IMR-90 (cell line): Measurements from ENCODE around the gene SIM1. TPM values are rescaled to one million over a fixed set of nuclear protein-coding genes. Genes with fewer than 3 reads are reported as not detected.

Experiments used
- ATAC-seq: fragments of 200-7000 bp; cut with Tn5 transposase; 2 replicates; pipeline ENCODE4 v1.9.1; 2020; ENCODE audit warnings: low read depth, mild to moderate bottlenecking, moderate library complexity
- BruUV-seq: library from RNA; stranded (reverse); fragments of 400-500 nt; replicated peaks from 2 replicates; lab custom pipeline; 2021; lab: Mats Ljungman, UMichigan
- CTCF ChIA-PET: fragments of 300-600 bp; formaldehyde crosslinking; extraction: SDS; loops from one replicate; lab custom pipeline; 2021; ENCODE audit warnings: antibody characterized with exemption; lab: Yijun Ruan, JAX
- POLR2A ChIA-PET: fragments of 300-600 bp; sonication (Branson Sonifier 250); formaldehyde crosslinking; loops from one replicate; lab custom pipeline; 2022; ENCODE audit warnings: antibody characterized with exemption; ENCODE audit not compliant: unreplicated experiment; lab: Charles Lee
- DNase-seq: peaks from one replicate; pipeline ENCODE4 v3.0.0; 2013
- H2AFZ ChIP-seq: replicated peaks from 2 replicates; pipeline ENCODE3; 2013; ENCODE audit warnings: low read length, mild to moderate bottlenecking; ENCODE audit not compliant: poor library complexity
- H2AK5ac ChIP-seq: 2 replicates; pipeline ENCODE4 v1.6.1; 2013; ENCODE audit warnings: low read depth, low read length, inconsistent platforms
- H2AK9ac ChIP-seq: replicated peaks from 2 replicates; pipeline ENCODE3; 2013; ENCODE audit warnings: mild to moderate bottlenecking, low read depth, low read length, moderate library complexity; ENCODE audit not compliant: poor library complexity
- H2BK120ac ChIP-seq: 2 replicates; pipeline ENCODE4 v1.6.1; 2013; ENCODE audit warnings: low read depth, low read length, inconsistent platforms
- H2BK15ac ChIP-seq: 3 replicates; pipeline ENCODE4 v1.6.1; 2013; ENCODE audit warnings: low read depth, low read length, inconsistent platforms
- H2BK20ac ChIP-seq: 2 replicates; pipeline ENCODE4 v1.6.1; 2013; ENCODE audit warnings: low read depth, mild to moderate bottlenecking, inconsistent platforms, low read length, moderate library complexity
- H2BK5ac ChIP-seq: 2 replicates; pipeline ENCODE4 v1.6.1; 2013; ENCODE audit warnings: mild to moderate bottlenecking, low read depth, low read length, inconsistent platforms; ENCODE audit not compliant: poor library complexity, severe bottlenecking
- H3K14ac ChIP-seq: replicated peaks from 2 replicates; pipeline ENCODE4 v1.6.1; 2013; ENCODE audit warnings: low read depth, low read length, inconsistent platforms
- H3K18ac ChIP-seq: 2 replicates; pipeline ENCODE4 v1.6.1; 2013; ENCODE audit warnings: low read depth, low read length, control low read depth
- H3K23ac ChIP-seq: 2 replicates; pipeline ENCODE4 v1.6.1; 2013; ENCODE audit warnings: low read depth, low read length, inconsistent platforms
- H3K27ac ChIP-seq: 2 replicates; pipeline ENCODE4 v1.5.1; 2013; ENCODE audit warnings: mild to moderate bottlenecking, control low read depth, low read length; ENCODE audit not compliant: insufficient read depth
- H3K27me3 ChIP-seq: 2 replicates; pipeline ENCODE4 v1.6.1; 2013; ENCODE audit warnings: low read length; ENCODE audit not compliant: control insufficient read depth, insufficient read depth
- H3K36me3 ChIP-seq: 2 replicates; pipeline ENCODE4 v1.6.1; 2013; ENCODE audit warnings: low read length, mixed read lengths; ENCODE audit not compliant: control insufficient read depth, insufficient read depth
- H3K4ac ChIP-seq: 2 replicates; pipeline ENCODE4 v1.6.1; 2013; ENCODE audit warnings: low read depth, low read length, inconsistent platforms
- H3K4me1 ChIP-seq: 2 replicates; pipeline ENCODE4 v1.6.1; 2013; ENCODE audit warnings: low read length, mixed read lengths; ENCODE audit not compliant: control insufficient read depth, insufficient read depth
- H3K4me2 ChIP-seq: 2 replicates; pipeline ENCODE4 v1.6.1; 2013; ENCODE audit warnings: low read depth, mild to moderate bottlenecking, control low read depth, low read length, moderate library complexity
- H3K4me3 ChIP-seq: 2 replicates; pipeline ENCODE4 v1.5.1; 2013; ENCODE audit warnings: low read depth, mild to moderate bottlenecking, control low read depth, low read length, moderate library complexity; ENCODE audit not compliant: insufficient read depth
- H3K56ac ChIP-seq: 2 replicates; pipeline ENCODE4 v1.6.1; 2013; ENCODE audit warnings: low read length, inconsistent platforms; ENCODE audit not compliant: insufficient read depth; ENCODE audit errors: extremely low read depth
- H3K79me1 ChIP-seq, 2 experiments: 2 replicates each; pipeline ENCODE4 v1.6.1; 2013; ENCODE audit warnings: low read length in 2 of 2, inconsistent platforms in 1 of 2, low read depth in 1 of 2
- H3K9ac ChIP-seq: 2 replicates; pipeline ENCODE4 v1.6.1; 2013; ENCODE audit warnings: low read depth, low read length, control low read depth
- H3K9me1 ChIP-seq: 2 replicates; pipeline ENCODE4 v1.6.1; 2013; ENCODE audit warnings: low read length, inconsistent platforms; ENCODE audit not compliant: insufficient read depth
- H3K9me3 ChIP-seq: 2 replicates; pipeline ENCODE4 v1.6.1; 2013; ENCODE audit warnings: low read length; ENCODE audit not compliant: control insufficient read depth, insufficient read depth
- H4K20me1 ChIP-seq: 2 replicates; pipeline ENCODE4 v1.6.1; 2013; ENCODE audit warnings: low read length, inconsistent platforms; ENCODE audit not compliant: insufficient read depth
- H4K5ac ChIP-seq: 2 replicates; pipeline ENCODE4 v1.6.1; 2013; ENCODE audit warnings: mild to moderate bottlenecking, low read depth, low read length, control low read depth
- H4K8ac ChIP-seq, 2 experiments: 2 replicates each; pipeline ENCODE4 v1.6.1; 2013; ENCODE audit warnings: low read depth in 2 of 2, low read length in 2 of 2, control low read depth in 1 of 2, inconsistent platforms in 1 of 2
- H4K91ac ChIP-seq: 2 replicates; pipeline ENCODE4 v1.6.1; 2013; ENCODE audit warnings: low read depth, low read length, inconsistent platforms; ENCODE audit not compliant: insufficient read depth
- CEBPB ChIP-seq: IDR thresholded peaks from 2 replicates; pipeline ENCODE4 v1.6.1; 2012; ENCODE audit warnings: low read depth, low read length, improper control_type of control experiment
- CHD1 ChIP-seq: IDR thresholded peaks from 2 replicates; pipeline ENCODE4 v1.6.1; 2012; ENCODE audit warnings: low read depth, low read length, improper control_type of control experiment
- CTCF ChIP-seq: conservative IDR thresholded peaks from 2 replicates; pipeline ENCODE4 v1.5.1; 2012; ENCODE audit warnings: mild to moderate bottlenecking, low read depth, low read length, improper control_type of control experiment
- ELK1 ChIP-seq: fragments of 150-350 bp; IDR thresholded peaks from 2 replicates; pipeline ENCODE4 v1.6.1; 2016; ENCODE audit warnings: low read depth, mild to moderate bottlenecking, low read length, moderate library complexity, borderline replicate concordance
- FOS ChIP-seq: fragments of 150-350 bp; IDR thresholded peaks from 2 replicates; pipeline ENCODE4 v1.6.1; 2016; ENCODE audit warnings: low read depth, low read length
- MAFK ChIP-seq: IDR thresholded peaks from 2 replicates; pipeline ENCODE4 v1.6.1; 2012; ENCODE audit warnings: low read depth, low read length, improper control_type of control experiment
- MXI1 ChIP-seq: IDR thresholded peaks from 2 replicates; pipeline ENCODE4 v1.6.1; 2012; ENCODE audit warnings: low read depth, mild to moderate bottlenecking, low read length, moderate library complexity, borderline replicate concordance
- NFE2L2 ChIP-seq: fragments of 150-350 bp; IDR thresholded peaks from 2 replicates; pipeline ENCODE4 v1.6.1; 2016; ENCODE audit warnings: low read depth, mild to moderate bottlenecking, low read length
- RAD21 ChIP-seq: IDR thresholded peaks from 2 replicates; pipeline ENCODE4 v1.6.1; 2012; ENCODE audit warnings: low read length, improper control_type of control experiment
- RCOR1 ChIP-seq: IDR thresholded peaks from 2 replicates; pipeline ENCODE4 v1.6.1; 2012; ENCODE audit warnings: mild to moderate bottlenecking, low read length, improper control_type of control experiment; ENCODE audit not compliant: insufficient replicate concordance
- RFX5 ChIP-seq: IDR thresholded peaks from 2 replicates; pipeline ENCODE4 v1.8.0; 2012; ENCODE audit warnings: low read depth, mild to moderate bottlenecking, low read length, moderate library complexity
- SMC3 ChIP-seq: fragments of 150-350 bp; IDR thresholded peaks from 2 replicates; pipeline ENCODE4 v1.6.1; 2016; ENCODE audit warnings: low read depth, mild to moderate bottlenecking, antibody characterized with exemption, low read length, moderate library complexity
- USF2 ChIP-seq: fragments of 150-350 bp; IDR thresholded peaks from 2 replicates; pipeline ENCODE4 v1.6.1; 2017; ENCODE audit warnings: mild to moderate bottlenecking, antibody characterized with exemption, low read length, low read depth
- WGBS, 2 experiments: methylation state at CpG; one replicate each; pipeline versions ENCODE4 v1.1.5 to v1.1.7; 2013; ENCODE audit warnings: missing lambda C conversion rate in 2 of 2; ENCODE audit not compliant: insufficient read length in 1 of 2; ENCODE audit errors: extremely low coverage in 2 of 2; 5-methylcytosine and 5-hydroxymethylcytosine counted together
- dilution Hi-C: fragments of 300-500 bp; cut with HindIII; formaldehyde crosslinking; loops from one replicate; pipeline ENCODE4 v1.14.3; 2018; ENCODE audit warnings: low sequenced_read_pairs; ENCODE audit not compliant: unreplicated experiment
- in situ Hi-C: fragments of 300-500 bp; cut with MboI; formaldehyde crosslinking; loops from 3 replicates; pipeline ENCODE4 v1.14.3; 2019; ENCODE audit warnings: low sequenced_read_pairs, inconsistent platforms, mixed read lengths
- intact Hi-C: fragments of 100-400 bp; cut with micrococcal nuclease; formaldehyde crosslinking; loops from 2 replicates; pipeline ENCODE4 v1.10.0; 2022
- polyA plus RNA-seq, 3 experiments: library from polyadenylated mRNA; depleted of rRNA; stranded (reverse); fragments of >200 nt; gene quantifications; 2 replicates each; pipeline ENCODE4 v1.2.3, GENCODE V29; 2012; ENCODE audit warnings: low replicate concordance in 1 of 3
- total RNA-seq: library from RNA; depleted of rRNA; stranded (reverse); fragments of >200 nt; gene quantifications from 2 replicates; pipeline ENCODE4 v1.2.3, GENCODE V29; 2012

The SIM1 gene
- total and polyA plus RNA-seq, 2 of the 4 experiments (the other 2 are of a cell fraction), result not detected

- Histone ChIP-seq H2AFZ (no peak overlapping the region), H3K14ac (no peak overlapping the region), H3K9ac (no peak overlapping the region), H3K4me1 (no peaks in the 10 kb centered on the region), H2BK20ac (no peak overlapping the region), H4K91ac (no peak overlapping the region), H3K23ac (no peak overlapping the region), H3K4me2 (no peak overlapping the region), H3K27me3 (peaks cover 16% of the 10 kb centered on the region), H3K4ac (no peak overlapping the region), H2AK9ac (no peak overlapping the region), H2BK120ac (no peak overlapping the region), H3K36me3 (no peaks in the 10 kb centered on the region), H3K27ac (no peak overlapping the region), H3K18ac (no peak overlapping the region), H3K4me3 (no peak overlapping the region), H3K79me1 (no peaks in the 10 kb centered on the region), H4K20me1 (no peaks in the 10 kb centered on the region), H3K9me1 (no peaks in the 10 kb centered on the region), H2AK5ac (no peak overlapping the region), H4K5ac (no peak overlapping the region), H3K56ac (no peak overlapping the region), H2BK15ac (no peak overlapping the region), H2BK5ac (no peak overlapping the region), H4K8ac (no peak overlapping the region), H3K9me3 (no peaks in the 10 kb centered on the region)
- CTCF ChIA-PET, result no interaction called here
- TF ChIP-seq USF2 (no peak), SMC3 (no peak), CEBPB (no peak), NFE2L2 (no peak), CHD1 (no peak), MXI1 (no peak), ELK1 (no peak), RFX5 (no peak), CTCF (no peak), MAFK (no peak), FOS (no peak), RCOR1 (no peak), RAD21 (no peak)
- WGBS, 2 experiments, result no CpG with 5 or more reads among the region's 3 CpGs
- ATAC-seq (no peak), DNase-seq (no peak)
- no TSS peak for BruUV-seq
- dilution Hi-C loops, result no loop called here
- POLR2A ChIA-PET, result no interaction called here
- in situ Hi-C loops, result no loop called here
- intact Hi-C loops, result no loop called here
Observed at GRCh38 chr6:100420711-100421110, 44.0 kb downstream of the SIM1 start.
